Skeletal muscle satellite cell (primary cell): ENCODE results near the gene JOSD2. TPM values are rescaled to one million over a fixed set of nuclear protein-coding genes. Genes with fewer than 3 reads are reported as not detected.

Experiments used
- H3K27me3 ChIP-seq: 2 replicates; pipeline ENCODE4 v1.7.0; 2013; ENCODE audit warnings: low read length; ENCODE audit not compliant: control insufficient read depth, insufficient read depth
- H3K36me3 ChIP-seq: 2 replicates; pipeline ENCODE4 v1.7.0; 2013; ENCODE audit warnings: mild to moderate bottlenecking, control low read depth, low read length; ENCODE audit not compliant: insufficient read depth
- H3K4me1 ChIP-seq: 2 replicates; pipeline ENCODE4 v1.7.0; 2013; ENCODE audit warnings: low read length; ENCODE audit not compliant: control insufficient read depth, insufficient read depth
- H3K4me2 ChIP-seq: 2 replicates; pipeline ENCODE4 v1.7.0; 2013; ENCODE audit warnings: mild to moderate bottlenecking, low read length
- H3K4me3 ChIP-seq: 2 replicates; pipeline ENCODE4 v1.7.0; 2013; ENCODE audit warnings: low read length
- H3K9ac ChIP-seq: 2 replicates; pipeline ENCODE4 v1.7.0; 2013; ENCODE audit warnings: mild to moderate bottlenecking, low read depth, low read length, moderate library complexity
- H3K9me3 ChIP-seq: replicated peaks from 2 replicates; pipeline ENCODE4 v1.7.0; 2013; ENCODE audit warnings: mild to moderate bottlenecking, control low read depth, low read length
- total RNA-seq: library from RNA; depleted of rRNA; stranded (reverse); fragments of >200 nt; gene quantifications from 2 replicates; pipeline ENCODE4 v1.2.3, GENCODE V29; 2012; rRNA removed

JOSD2 gene
- total RNA-seq, result 50.2 and 50.4 TPM in 2 replicates

GRCh38 chr19:50511069-50511822 is at the start of gene JOSD2:
JOSD2 (minus strand) TSS chr19:50511191; CDS start chr19:50510431, 760 bp downstream.
- peak within 1 kb of the TSS; percentile 95 for H3K4me3 ChIP-seq
- H3K4me1 ChIP-seq, result peaks cover 7% of the 10 kb centered on the region
- H3K36me3 ChIP-seq, result no peaks in the 10 kb centered on the region

GRCh38 chr19:50559636-50560035 is 48.6 kb upstream of the JOSD2 start:
- Histone ChIP-seq H3K36me3 (no peaks in the 10 kb centered on the region), H3K9ac (no peak overlapping the region), H3K4me3 (no peak overlapping the region), H3K9me3 (no peaks in the 10 kb centered on the region), H3K4me1 (peaks cover 4% of the 10 kb centered on the region), H3K4me2 (no peak overlapping the region), H3K27me3 (peaks cover 31% of the 10 kb centered on the region)

More at GRCh38 chr19:50511069-50511822, at the start of gene JOSD2:
- peak within 1 kb of the TSS; percentile 97 for H3K9ac ChIP-seq
- peak within 1 kb of the TSS; percentile 100 for H3K4me2 ChIP-seq
- no peaks in the 10 kb centered on the region for H3K9me3 ChIP-seq
- H3K27me3 ChIP-seq, result peaks cover 9% of the 10 kb centered on the region

- Histone ChIP-seq H3K9me3 (no peaks in the 10 kb centered on the region), H3K27me3 (peaks cover 25% of the 10 kb centered on the region), H3K4me2 (no peak overlapping the region), H3K9ac (no peak overlapping the region), H3K36me3 (no peaks in the 10 kb centered on the region), H3K4me1 (peaks cover 4% of the 10 kb centered on the region), H3K4me3 (no peak overlapping the region)
These were observed 47.5 kb upstream of the JOSD2 start for GRCh38 chr19:50558449-50558848.

GRCh38 chr19:50558039-50558438 is 47.0 kb upstream of the JOSD2 start:
- H3K9me3 ChIP-seq, result no peaks in the 10 kb centered on the region
- H3K4me2 ChIP-seq, result no peak overlapping the region
- H3K9ac ChIP-seq, result no peak overlapping the region
- H3K4me1 ChIP-seq, result peaks cover 4% of the 10 kb centered on the region
- H3K36me3 ChIP-seq, result no peaks in the 10 kb centered on the region
- H3K4me3 ChIP-seq, result no peak overlapping the region
- peaks cover 27% of the 10 kb centered on the region for H3K27me3 ChIP-seq

GRCh38 chr19:50557009-50557613 is 46.1 kb upstream of the JOSD2 start:
- Histone ChIP-seq H3K36me3 (no peaks in the 10 kb centered on the region), H3K27me3 (peaks cover 36% of the 10 kb centered on the region), H3K4me2 (no peak overlapping the region), H3K9ac (no peak overlapping the region), H3K4me1 (peaks cover 4% of the 10 kb centered on the region), H3K9me3 (no peaks in the 10 kb centered on the region), H3K4me3 (no peak overlapping the region)

GRCh38 chr19:50556282-50557008 is 45.5 kb upstream of the JOSD2 start:
- H3K9ac ChIP-seq, result no peak overlapping the region
- H3K4me3 ChIP-seq, result peak overlapping the region; percentile 72
- no peaks in the 10 kb centered on the region for H3K36me3 ChIP-seq
- H3K4me2 ChIP-seq, result peak overlapping the region; percentile 90
- H3K4me1 ChIP-seq, result peaks cover 4% of the 10 kb centered on the region
- no peaks in the 10 kb centered on the region for H3K9me3 ChIP-seq
- H3K27me3 ChIP-seq, result peaks cover 40% of the 10 kb centered on the region

- Histone ChIP-seq H3K9ac (no peak overlapping the region), H3K4me1 (peaks cover 4% of the 10 kb centered on the region), H3K4me2 (peak overlapping the region; percentile 90), H3K27me3 (peaks cover 41% of the 10 kb centered on the region), H3K36me3 (no peaks in the 10 kb centered on the region), H3K4me3 (peak overlapping the region; percentile 72), H3K9me3 (no peaks in the 10 kb centered on the region)
These were observed 44.7 kb upstream of the JOSD2 start for GRCh38 chr19:50555450-50556281.

- H3K4me2 ChIP-seq, result no peak overlapping the region
- no peak overlapping the region for H3K4me3 ChIP-seq
- peaks cover 4% of the 10 kb centered on the region for H3K4me1 ChIP-seq
- peaks cover 46% of the 10 kb centered on the region for H3K27me3 ChIP-seq
- H3K9me3 ChIP-seq, result no peaks in the 10 kb centered on the region
- H3K9ac ChIP-seq, result no peak overlapping the region
- H3K36me3 ChIP-seq, result no peaks in the 10 kb centered on the region
These were observed 44.0 kb upstream of the JOSD2 start for GRCh38 chr19:50555033-50555432.

GRCh38 chr19:50554212-50554611 is 43.2 kb upstream of the JOSD2 start:
- H3K4me2 ChIP-seq, result no peak overlapping the region
- H3K36me3 ChIP-seq, result no peaks in the 10 kb centered on the region
- H3K4me1 ChIP-seq, result peaks cover 4% of the 10 kb centered on the region
- peaks cover 49% of the 10 kb centered on the region for H3K27me3 ChIP-seq
- no peaks in the 10 kb centered on the region for H3K9me3 ChIP-seq
- no peak overlapping the region for H3K9ac ChIP-seq
- H3K4me3 ChIP-seq, result no peak overlapping the region

- Histone ChIP-seq H3K4me1 (peaks cover 4% of the 10 kb centered on the region), H3K4me3 (no peak overlapping the region), H3K27me3 (peaks cover 45% of the 10 kb centered on the region), H3K9me3 (no peaks in the 10 kb centered on the region), H3K36me3 (no peaks in the 10 kb centered on the region), H3K9ac (no peak overlapping the region), H3K4me2 (no peak overlapping the region)
These were observed 42.2 kb upstream of the JOSD2 start for GRCh38 chr19:50553134-50553703.
